Smooth muscle cell (in vitro differentiated cells): Measurements from ENCODE around the gene RGS6. TPM values are rescaled to one million over a fixed set of nuclear protein-coding genes. Genes with fewer than 3 reads are reported as not detected.

Source experiments
- DNase-seq: peaks from one replicate; lab custom pipeline; 2025; ENCODE audit not compliant: unreplicated experiment; lab: John Stamatoyannopoulos, UW
- H2AFZ ChIP-seq: fragments of 200-600 bp; sonication (generic); 2 replicates; pipeline ENCODE4 v1.6.0; 2016; ENCODE audit warnings: antibody characterized with exemption, low read depth, mild to moderate bottlenecking
- H3F3A ChIP-seq: fragments of 200-600 bp; sonication (generic); 2 replicates; pipeline ENCODE4 v1.6.0; 2017; ENCODE audit warnings: antibody characterized with exemption, low read depth
- H3K27ac ChIP-seq: fragments of 200-600 bp; sonication (generic); 2 replicates; pipeline ENCODE4 v1.5.1; 2016; ENCODE audit warnings: low read depth, mild to moderate bottlenecking
- H3K27me3 ChIP-seq: fragments of 200-600 bp; sonication (generic); 2 replicates; pipeline ENCODE4 v1.6.1; 2016; ENCODE audit warnings: low read depth, mild to moderate bottlenecking
- H3K36me3 ChIP-seq: fragments of 200-600 bp; sonication (generic); 2 replicates; pipeline ENCODE4 v1.5.1; 2016; ENCODE audit warnings: low read depth
- H3K4me1 ChIP-seq: fragments of 200-600 bp; sonication (generic); 2 replicates; pipeline ENCODE4 v1.5.1; 2016; ENCODE audit warnings: low read depth
- H3K4me2 ChIP-seq: fragments of 200-600 bp; sonication (generic); 2 replicates; pipeline ENCODE4 v1.6.0; 2016; ENCODE audit warnings: mild to moderate bottlenecking
- H3K4me3 ChIP-seq: fragments of 200-600 bp; sonication (generic); 2 replicates; pipeline ENCODE4 v1.5.1; 2016; ENCODE audit warnings: mild to moderate bottlenecking
- H3K79me2 ChIP-seq: fragments of 200-600 bp; sonication (generic); 2 replicates; pipeline ENCODE4 v1.6.0; 2016; ENCODE audit warnings: low read depth, mild to moderate bottlenecking
- H3K9ac ChIP-seq: fragments of 200-600 bp; sonication (generic); 2 replicates; pipeline ENCODE4 v1.6.0; 2016; ENCODE audit warnings: low read depth
- H3K9me3 ChIP-seq: fragments of 200-600 bp; sonication (generic); replicated peaks from 2 replicates; pipeline ENCODE4 v1.5.1; 2016; ENCODE audit warnings: low read depth
- H4K20me1 ChIP-seq: fragments of 200-600 bp; sonication (generic); 2 replicates; pipeline ENCODE4 v1.6.0; 2016; ENCODE audit warnings: low read depth
- CTCF ChIP-seq: fragments of 200-600 bp; sonication (generic); IDR thresholded peaks from 2 replicates; pipeline ENCODE4 v1.5.1; 2017; ENCODE audit warnings: borderline replicate concordance, mild to moderate bottlenecking, antibody characterized with exemption; ENCODE audit not compliant: insufficient read depth, poor library complexity, severe bottlenecking
- WGBS: methylation state at CpG from one replicate; pipeline ENCODE4 v1.1.7; 2016; ENCODE audit warnings: low lambda C conversion rate; 5-methylcytosine and 5-hydroxymethylcytosine counted together
- polyA plus RNA-seq: library from polyadenylated mRNA; unstranded; fragments of >200 nt; fragmentation: Nextera tagmentation; extraction: Ambion mirVana; gene quantifications from 2 replicates; pipeline ENCODE4 v1.2.1, GENCODE V29; 2016
- total RNA-seq: library from RNA; depleted of rRNA; stranded (reverse); fragments of >200 nt; gene quantifications from 2 replicates; pipeline ENCODE4 v1.2.3, GENCODE V29; 2014

RGS6 gene
- total and polyA plus RNA-seq, 2 experiments from 2014 or later: 0.40 TPM; not detected in 1

DNA sequence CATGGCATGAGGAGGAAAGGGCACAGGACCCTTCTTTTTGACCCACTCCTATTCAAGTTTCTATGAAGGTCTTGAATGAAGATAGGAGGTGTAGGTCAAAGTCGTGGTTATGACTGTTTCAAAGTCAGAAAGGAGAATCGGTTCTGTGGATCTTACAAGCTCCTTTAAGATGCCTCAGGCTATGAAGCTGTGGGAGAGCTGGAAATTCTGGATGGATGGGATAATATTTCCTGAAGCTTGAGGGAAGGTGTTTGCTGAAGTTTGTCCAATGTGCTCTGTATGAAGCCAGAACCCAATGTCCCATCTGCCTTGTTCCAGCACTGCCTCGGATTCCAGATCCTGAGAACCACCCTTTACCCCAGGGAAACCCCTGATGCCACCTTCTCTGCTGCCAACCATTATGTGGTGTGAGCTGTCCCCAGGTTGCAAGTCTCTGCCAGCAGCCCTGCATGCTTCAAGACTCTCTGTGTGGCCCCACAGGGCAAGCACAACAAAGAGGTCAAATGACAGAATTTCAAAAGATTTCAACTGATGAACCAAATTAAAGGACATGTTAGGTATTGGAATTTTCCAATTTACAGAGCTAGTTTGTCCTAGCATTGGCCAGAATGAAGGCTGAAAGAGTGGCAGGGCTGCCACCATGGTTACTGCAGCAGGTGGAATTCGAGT lies 472.0 kb downstream of the RGS6 start:
- no peak for DNase-seq
- Histone ChIP-seq H3F3A (no peaks in the 10 kb centered on the region), H3K4me1 (no peaks in the 10 kb centered on the region), H3K9me3 (no peaks in the 10 kb centered on the region), H3K4me2 (no peak overlapping the region), H4K20me1 (no peaks in the 10 kb centered on the region), H2AFZ (no peak overlapping the region), H3K4me3 (no peak overlapping the region), H3K27ac (no peak overlapping the region), H3K9ac (no peak overlapping the region), H3K36me3 (no peaks in the 10 kb centered on the region), H3K79me2 (no peaks in the 10 kb centered on the region), H3K27me3 (no peaks in the 10 kb centered on the region)
- 81% methylated on average over 4 of the region's 4 CpGs for WGBS
- no peak for TF ChIP-seq CTCF

GRCh38 chr14:72404998-72405397 lies 472.8 kb downstream of the RGS6 start:
- no peak for TF ChIP-seq CTCF
- H3K4me2 ChIP-seq: no peak overlapping the region
- no peak overlapping the region for H3K9ac ChIP-seq
- WGBS: 55% methylated on average over 3 of the region's 3 CpGs
- H3K4me3 ChIP-seq: no peak overlapping the region
- no peaks in the 10 kb centered on the region for H3K9me3 ChIP-seq
- H2AFZ ChIP-seq: no peak overlapping the region
- H3K27ac ChIP-seq: no peak overlapping the region
- H4K20me1 ChIP-seq: no peaks in the 10 kb centered on the region
- DNase-seq: no peak
- no peaks in the 10 kb centered on the region for H3K36me3 ChIP-seq
- H3K4me1 ChIP-seq: no peaks in the 10 kb centered on the region
- no peaks in the 10 kb centered on the region for H3K27me3 ChIP-seq
- H3F3A ChIP-seq: no peaks in the 10 kb centered on the region
- H3K79me2 ChIP-seq: no peaks in the 10 kb centered on the region

GRCh38 chr14:72408020-72408419 lies 475.8 kb downstream of the RGS6 start:
- Histone ChIP-seq H2AFZ (no peak overlapping the region), H3K4me1 (no peaks in the 10 kb centered on the region), H3K9ac (no peak overlapping the region), H3K4me2 (no peak overlapping the region), H4K20me1 (no peaks in the 10 kb centered on the region), H3K79me2 (no peaks in the 10 kb centered on the region), H3K27me3 (no peaks in the 10 kb centered on the region), H3K4me3 (no peak overlapping the region), H3K27ac (no peak overlapping the region), H3K36me3 (no peaks in the 10 kb centered on the region), H3F3A (no peaks in the 10 kb centered on the region), H3K9me3 (no peaks in the 10 kb centered on the region)
- 84% methylated on average over 3 of the region's 3 CpGs for WGBS
- no peak for DNase-seq
- TF ChIP-seq CTCF: no peak

DNA sequence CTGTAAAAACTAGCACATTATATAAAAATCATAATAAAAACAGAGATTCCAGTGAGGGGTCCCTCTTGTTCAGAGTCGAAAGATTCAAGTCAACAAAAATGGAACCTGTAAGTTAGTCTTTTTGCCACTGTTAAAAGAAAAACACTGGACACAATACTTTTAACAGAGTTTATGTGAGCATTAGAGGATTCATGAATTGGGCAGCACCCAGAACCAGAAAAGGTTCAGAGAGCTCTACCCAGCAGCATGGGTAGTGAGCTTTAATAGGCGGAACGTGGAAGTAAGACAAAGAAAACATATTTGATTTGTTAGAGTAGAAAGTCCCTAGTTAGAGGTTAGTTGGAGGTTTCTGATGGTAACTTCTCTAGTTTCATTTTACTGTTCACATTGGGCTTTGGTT lies 476.8 kb downstream of the RGS6 start:
- H3K36me3 ChIP-seq: no peaks in the 10 kb centered on the region
- no peaks in the 10 kb centered on the region for H3K79me2 ChIP-seq
- H3K27ac ChIP-seq: no peak overlapping the region
- no peaks in the 10 kb centered on the region for H3K9me3 ChIP-seq
- H3F3A ChIP-seq: no peaks in the 10 kb centered on the region
- no peak overlapping the region for H2AFZ ChIP-seq
- H4K20me1 ChIP-seq: no peaks in the 10 kb centered on the region
- H3K9ac ChIP-seq: no peak overlapping the region
- no peak overlapping the region for H3K4me2 ChIP-seq
- H3K4me1 ChIP-seq: no peaks in the 10 kb centered on the region
- no peak overlapping the region for H3K4me3 ChIP-seq
- TF ChIP-seq CTCF: no peak
- no peak for DNase-seq
- WGBS: 96% methylated on average over 3 of the region's 3 CpGs
- H3K27me3 ChIP-seq: no peaks in the 10 kb centered on the region
